ENCODE data around the gene DICER1.

GRCh38 chr14:95098984-95099599 is 58.2 kb downstream of the DICER1 start:
- peak; percentile 77 for TF ChIP-seq CTCF (IDR thresholded peaks at IDR 0.05; ENCODE audit: insufficient read depth, low read depth, low read length)
- no peak for TF ChIP-seq EZH2 (IDR thresholded peaks at IDR 0.05; ENCODE audit: insufficient read depth, low read length)

Data from astrocyte (in vitro differentiated cells and primary cell).